Heart left ventricle (tissue), 16 donors: Measurements from ENCODE around the gene RASGRP1. TPM values are rescaled to one million over a fixed set of nuclear protein-coding genes. Genes with fewer than 3 reads are reported as not detected.

Experiments used
- ATAC-seq, 4 donors: fragments of 200-7000 bp; cut with Tn5 transposase; one replicate each; pipeline ENCODE4 v1.9.1; 2020 to 2022; ENCODE audit warnings: moderate library complexity in 4 of 4, mild to moderate bottlenecking in 3 of 4, moderate number of reproducible peaks in 1 of 4
- DNase-seq, 5 donors: peaks; one replicate each; pipeline ENCODE4 v3.0.0-alpha.2; 2020
- H3K27ac ChIP-seq, 12 donors: fragments of 200-600 bp; sonication (generic) in 4 of 12; one replicate each; pipeline versions ENCODE4 v1.5.0 to v1.8.0; 2016 to 2022; ENCODE audit warnings: mild to moderate bottlenecking in 2 of 12
- H3K27me3 ChIP-seq, 9 donors: fragments of 200-600 bp; sonication (generic) in 2 of 9; one replicate each; pipeline versions ENCODE4 v1.5.1 to v1.8.0; 2016 to 2022; ENCODE audit warnings: mild to moderate bottlenecking in 3 of 9
- H3K36me3 ChIP-seq, 9 donors: fragments of 200-600 bp; sonication (generic) in 2 of 9; one replicate each; pipeline versions ENCODE4 v1.5.0 to v1.8.0; 2018 to 2022; ENCODE audit warnings: mild to moderate bottlenecking in 2 of 9
- H3K4me1 ChIP-seq, 12 donors: fragments of 200-600 bp; sonication (generic) in 4 of 12; one replicate each; pipeline versions ENCODE4 v1.5.0 to v1.8.0; 2016 to 2022; ENCODE audit warnings: mild to moderate bottlenecking in 3 of 12
- H3K4me3 ChIP-seq, 12 donors: fragments of 200-600 bp; sonication (generic) in 4 of 12; one replicate each; pipeline versions ENCODE4 v1.5.0 to v1.8.0; 2017 to 2022; ENCODE audit warnings: mild to moderate bottlenecking in 9 of 12, moderate library complexity in 4 of 12
- H3K9me3 ChIP-seq, 12 donors: fragments of 200-600 bp; sonication (generic) in 4 of 12; one replicate each; pipeline versions ENCODE4 v1.5.0 to v1.8.0; 2016 to 2022; ENCODE audit warnings: mild to moderate bottlenecking in 1 of 12
- POLR2A ChIP-seq, 2 donors: fragments of 450-650 bp; IDR thresholded peaks; one replicate each; pipeline ENCODE4 v1.6.1; 2017; ENCODE audit warnings: antibody characterized with exemption in 2 of 2, mild to moderate bottlenecking in 2 of 2, moderate library complexity in 2 of 2
- whole genome bisulfite sequencing, 4 donors: extraction: QIAGEN DNeasy Blood & Tissue Kit in 2 of 4; methylation state at CpG; one replicate each; pipeline versions ENCODE4 v1.1.5 to v1.1.7; 2013 to 2018; 5-methylcytosine and 5-hydroxymethylcytosine counted together
- intact Hi-C, 10 donors: fragments of 100-400 bp; cut with DNase I; formaldehyde crosslinking; loops; one replicate each; pipeline versions ENCODE4 v1.11.1 to v1.14.2; 2022
- polyA plus RNA-seq, 2 donors: library from polyadenylated mRNA; stranded (reverse); fragments of 200-250 nt; gene quantifications; one replicate each; pipeline ENCODE4 v1.2.3, GENCODE V29; 2013
- total RNA-seq, 9 donors: library from RNA; depleted of rRNA in 2 of 9; stranded (reverse); fragments of >200 nt in 2 of 9; fragmentation: NEBNext Ultra II Directional in 3 of 9; extraction: Animal tissue kit (Norgen Biotek cat#: 25700) in 3 of 9; gene quantifications; one replicate each; pipeline versions ENCODE4 v1.1.0 to v1.2.4, GENCODE V29; 2016 to 2023
- TF ChIP-seq, protein P1 (sequence below), 12 donors: fragments of 200-600 bp; sonication (generic) in 4 of 12; IDR thresholded peaks; one replicate each; pipeline versions ENCODE4 v1.5.0 to v1.8.0; 2018 to 2022; ENCODE audit warnings: antibody characterized with exemption in 12 of 12, mild to moderate bottlenecking in 5 of 12
- donor health status: ischemic (EF 13 %, LVEDD 7.1; RV severe dilation, severe dysfunction).
- donor health status: healthy with polysubstance abuse.
- donor health status: DM: no; HTN: yes; CAD: no.
- donor health status: DM: no; HTN: no; CAD: no.
- donor health status: ischemic (EF 25% LVEDD 6.9; RV normal size, moderate dysfunction).
- donor health status: ischemic (EF 25% LVEDD 5.7; RV mildly dilated, moderate dysfunction).
- donor health status: healthy.
- donor health status: DM: yes; HTN: yes; CAD: no.
- donor health status: ischemic (EF 35%, LVEDD 5.7; RV mildly dilated, moderate dysfunction).
- donor health status: nonischemic (EF 11% LVEDD 7.7; RV severe dilation, severe dysfunction).
- donor health status: DM: yes; HTN: yes; CAD: no.
- donor health status: PGD.
- donor health status: ischemic (EF 29% LVEDD 5.4; RV normal size, mild dysfunction).
- donor health status: nonischemic (EF 23%, LVEDD 6.1; RV moderate dilation, normal function).

Gene RASGRP1
- total and polyA plus RNA-seq, 11 donors: 0.03 to 5.5 (median 0.54) TPM; not detected in 1

DNA sequence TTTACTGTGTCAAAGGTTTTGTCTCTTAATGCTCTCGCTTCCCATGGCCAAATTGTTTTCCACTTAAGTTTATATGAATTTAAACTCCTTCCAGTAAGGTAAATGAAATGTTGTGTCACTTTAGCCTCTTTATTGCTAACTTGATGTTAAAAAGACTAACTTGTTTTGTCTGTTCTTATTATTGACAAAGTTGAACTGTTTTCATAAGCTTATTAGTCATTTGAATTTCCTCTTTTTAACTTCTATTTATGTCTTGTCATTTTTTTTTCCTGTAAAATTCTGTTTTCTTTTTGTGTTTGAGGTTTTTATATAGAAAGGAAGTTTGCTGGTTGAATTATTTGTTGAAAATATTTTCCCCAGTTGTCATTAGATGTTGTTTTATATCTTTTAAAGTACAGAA lies 84.9 kb downstream of the RASGRP1 start:
- 92 to 99% (median 96%) methylated on average over 1 of the region's 1 CpG for WGBS, 4 donors
- intact Hi-C loops: loop anchor here in 9 of 10 donors (5.0 to 10.0 kb wide), 5 partner anchors 83 to 205 kb away; partner anchors contain the start of gene RASGRP1 (in 3 of the 9)

DNA sequence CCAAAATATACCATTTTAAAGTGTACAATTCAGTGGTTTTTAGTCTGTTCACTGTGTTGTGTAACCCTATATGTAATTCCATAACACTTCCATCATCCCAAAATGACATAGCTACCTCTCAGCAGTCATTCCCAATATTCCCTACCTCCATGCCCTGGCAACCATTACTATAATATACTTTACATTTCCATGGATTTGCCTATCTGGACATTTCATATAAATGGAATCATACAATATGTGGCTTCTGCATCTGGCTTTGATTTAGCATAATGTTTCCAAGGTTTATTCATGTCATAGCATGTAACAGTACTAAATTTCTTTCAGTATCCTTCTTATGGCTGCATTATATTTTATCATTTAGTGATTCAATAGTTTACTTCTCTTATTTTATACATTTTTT lies 85.3 kb downstream of the RASGRP1 start:
- ATAC-seq (no peak), DNase-seq (no peak)
- intact Hi-C loops: loop anchor here in 8 of 10 donors (5.0 to 10.0 kb wide), 4 partner anchors 83 to 206 kb away; partner anchors contain the start of gene RASGRP1 (in 2 of the 8)
- Histone ChIP-seq H3K27ac (no peak overlapping the region), H3K36me3 (peaks cover 0 to 78% (median 55%) of the 10 kb centered on the region in 9 donors), H3K27me3 (no peaks in the 10 kb centered on the region), H3K4me3 (no peak overlapping the region), H3K9me3 (no peaks in the 10 kb centered on the region), H3K4me1 (peaks cover 0 to 9% (median 0%) of the 10 kb centered on the region in 12 donors)
- TF ChIP-seq POLR2A (IDR thresholded peaks at IDR 0.05): no peak
- TF ChIP-seq, protein P1, sequence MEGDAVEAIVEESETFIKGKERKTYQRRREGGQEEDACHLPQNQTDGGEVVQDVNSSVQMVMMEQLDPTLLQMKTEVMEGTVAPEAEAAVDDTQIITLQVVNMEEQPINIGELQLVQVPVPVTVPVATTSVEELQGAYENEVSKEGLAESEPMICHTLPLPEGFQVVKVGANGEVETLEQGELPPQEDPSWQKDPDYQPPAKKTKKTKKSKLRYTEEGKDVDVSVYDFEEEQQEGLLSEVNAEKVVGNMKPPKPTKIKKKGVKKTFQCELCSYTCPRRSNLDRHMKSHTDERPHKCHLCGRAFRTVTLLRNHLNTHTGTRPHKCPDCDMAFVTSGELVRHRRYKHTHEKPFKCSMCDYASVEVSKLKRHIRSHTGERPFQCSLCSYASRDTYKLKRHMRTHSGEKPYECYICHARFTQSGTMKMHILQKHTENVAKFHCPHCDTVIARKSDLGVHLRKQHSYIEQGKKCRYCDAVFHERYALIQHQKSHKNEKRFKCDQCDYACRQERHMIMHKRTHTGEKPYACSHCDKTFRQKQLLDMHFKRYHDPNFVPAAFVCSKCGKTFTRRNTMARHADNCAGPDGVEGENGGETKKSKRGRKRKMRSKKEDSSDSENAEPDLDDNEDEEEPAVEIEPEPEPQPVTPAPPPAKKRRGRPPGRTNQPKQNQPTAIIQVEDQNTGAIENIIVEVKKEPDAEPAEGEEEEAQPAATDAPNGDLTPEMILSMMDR (IDR thresholded peaks at IDR 0.05): no peak

More for the DNA sequence above, 84.9 kb downstream of the RASGRP1 start:
- peaks cover 0 to 9% (median 0%) of the 10 kb centered on the region in 12 donors for H3K4me1 ChIP-seq
- no peak for TF ChIP-seq POLR2A (IDR thresholded peaks at IDR 0.05)
- TF ChIP-seq, protein P1 (IDR thresholded peaks at IDR 0.05): no peak
- no peak overlapping the region for H3K27ac ChIP-seq
- no peaks in the 10 kb centered on the region for H3K9me3 ChIP-seq
- no peak overlapping the region for H3K4me3 ChIP-seq
- ATAC-seq (no peak), DNase-seq (no peak)
- peaks cover 0 to 75% (median 52%) of the 10 kb centered on the region in 9 donors for H3K36me3 ChIP-seq
- no peaks in the 10 kb centered on the region for H3K27me3 ChIP-seq

DNA sequence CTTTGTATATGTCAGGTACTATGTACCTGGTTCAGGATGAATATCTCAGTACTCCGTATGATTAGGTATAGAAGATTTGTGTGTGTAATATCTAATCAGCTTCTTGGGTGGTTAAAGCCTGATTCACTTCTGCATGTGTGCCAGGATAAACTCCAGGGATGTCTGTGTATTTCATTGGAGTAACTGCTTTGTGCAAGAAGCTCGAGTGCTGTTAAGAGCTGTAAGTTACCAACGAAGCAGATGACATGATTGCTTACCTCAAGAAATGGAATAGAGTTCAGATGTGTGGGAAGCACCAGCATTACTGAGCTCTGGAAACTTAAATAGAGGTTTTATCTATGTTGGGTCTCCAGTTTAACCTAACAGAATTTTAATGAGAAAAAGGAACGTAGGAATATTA lies 87.0 kb downstream of the RASGRP1 start:
- ATAC-seq (no peak), DNase-seq (no peak)
- no peak overlapping the region for H3K27ac ChIP-seq

DNA sequence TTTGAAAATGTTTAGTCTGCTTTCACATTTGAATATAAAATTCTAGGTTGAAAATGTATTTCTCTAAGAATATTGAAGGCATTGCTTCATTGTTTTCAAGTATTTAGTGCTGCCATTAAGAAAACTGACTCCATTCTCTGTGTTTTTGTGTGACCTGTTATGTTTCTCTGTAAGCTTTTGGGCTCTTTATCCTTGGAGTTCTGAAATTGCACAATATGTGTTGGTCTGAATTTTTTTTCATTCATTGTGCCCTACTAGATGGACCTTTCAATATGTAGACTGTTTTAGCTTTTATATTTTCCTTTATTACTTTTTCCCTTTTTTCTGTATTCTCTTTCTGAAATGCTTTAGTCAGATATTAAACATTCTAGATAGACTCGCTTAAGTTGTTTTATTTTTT lies 88.5 kb downstream of the RASGRP1 start:
- WGBS, 4 donors: 97 to 98% (median 97%) methylated on average over 1 of the region's 1 CpG
- H3K36me3 ChIP-seq: peaks cover 0 to 84% (median 57%) of the 10 kb centered on the region in 9 donors
- no peak for DNase-seq
- H3K4me1 ChIP-seq: peaks cover 0 to 9% (median 0%) of the 10 kb centered on the region in 12 donors
- no peak for ATAC-seq
- intact Hi-C loops: loop anchor here in 8 of 10 donors (5.0 to 10.0 kb wide), 4 partner anchors 86 to 209 kb away; partner anchors contain the start of gene RASGRP1 (in 2 of the 8)
- no peaks in the 10 kb centered on the region for H3K9me3 ChIP-seq
- no peak overlapping the region for H3K27ac ChIP-seq
- H3K4me3 ChIP-seq: no peak overlapping the region
- H3K27me3 ChIP-seq: no peaks in the 10 kb centered on the region
- no peak for TF ChIP-seq POLR2A (IDR thresholded peaks at IDR 0.05)
- TF ChIP-seq, protein P1 (IDR thresholded peaks at IDR 0.05): no peak

More for the DNA sequence above, 87.0 kb downstream of the RASGRP1 start:
- H3K27me3 ChIP-seq: no peaks in the 10 kb centered on the region
- WGBS, 4 donors: 67 to 74% (median 68%) methylated on average over 4 of the region's 4 CpGs
- no peak overlapping the region for H3K4me3 ChIP-seq
- TF ChIP-seq POLR2A (IDR thresholded peaks at IDR 0.05): no peak
- TF ChIP-seq, protein P1 (IDR thresholded peaks at IDR 0.05): no peak
- peaks cover 0 to 86% (median 65%) of the 10 kb centered on the region in 9 donors for H3K36me3 ChIP-seq
- H3K4me1 ChIP-seq: peaks cover 0 to 9% (median 0%) of the 10 kb centered on the region in 12 donors
- no peaks in the 10 kb centered on the region for H3K9me3 ChIP-seq
- intact Hi-C loops: loop anchor here in 8 of 10 donors (5.0 to 10.0 kb wide), 4 partner anchors 85 to 207 kb away; partner anchors contain the start of gene RASGRP1 (in 2 of the 8)
